OCI-LY7 (cell line): ENCODE results near the gene RAMP1.

Source experiments
- CTCF ChIP-seq: fragments of 200-600 bp; sonication (generic); conservative IDR thresholded peaks from 2 replicates; pipeline ENCODE4 v1.5.1; 2014; ENCODE audit warnings: mild to moderate bottlenecking, antibody characterized with exemption, low read length, moderate library complexity, mixed read lengths
- EZH2phosphoT487 ChIP-seq: fragments of 200-600 bp; sonication (generic); IDR thresholded peaks from 2 replicates; pipeline ENCODE4 v1.6.1; 2018; ENCODE audit warnings: low read depth, borderline replicate concordance, mild to moderate bottlenecking, mixed run types, antibody characterized with exemption, low read length, moderate library complexity, mixed read lengths

GRCh38 chr2:237854295-237854694 lies 5.1 kb upstream of the RAMP1 start:
- no peak for TF ChIP-seq CTCF
- no peak for TF ChIP-seq EZH2phosphoT487
